ENCODE measurements around the gene GTF2H3.

GRCh38 chr12:123654129-123654701 lies 20.6 kb downstream of the GTF2H3 start:
- no peak for TF ChIP-seq ESRRA (IDR thresholded peaks at IDR 0.05; ENCODE audit: borderline replicate concordance, low read length)
- TF ChIP-seq RNF2 (IDR thresholded peaks at IDR 0.05; ENCODE audit: borderline replicate concordance, low read depth): no peak
- no peak for TF ChIP-seq NFE2L2 (conservative IDR thresholded peaks at IDR 0.05; ENCODE audit: low read length)
- no peak for TF ChIP-seq MAFK (IDR thresholded peaks at IDR 0.05; ENCODE audit: partially characterized antibody)
- TF ChIP-seq, protein P1, sequence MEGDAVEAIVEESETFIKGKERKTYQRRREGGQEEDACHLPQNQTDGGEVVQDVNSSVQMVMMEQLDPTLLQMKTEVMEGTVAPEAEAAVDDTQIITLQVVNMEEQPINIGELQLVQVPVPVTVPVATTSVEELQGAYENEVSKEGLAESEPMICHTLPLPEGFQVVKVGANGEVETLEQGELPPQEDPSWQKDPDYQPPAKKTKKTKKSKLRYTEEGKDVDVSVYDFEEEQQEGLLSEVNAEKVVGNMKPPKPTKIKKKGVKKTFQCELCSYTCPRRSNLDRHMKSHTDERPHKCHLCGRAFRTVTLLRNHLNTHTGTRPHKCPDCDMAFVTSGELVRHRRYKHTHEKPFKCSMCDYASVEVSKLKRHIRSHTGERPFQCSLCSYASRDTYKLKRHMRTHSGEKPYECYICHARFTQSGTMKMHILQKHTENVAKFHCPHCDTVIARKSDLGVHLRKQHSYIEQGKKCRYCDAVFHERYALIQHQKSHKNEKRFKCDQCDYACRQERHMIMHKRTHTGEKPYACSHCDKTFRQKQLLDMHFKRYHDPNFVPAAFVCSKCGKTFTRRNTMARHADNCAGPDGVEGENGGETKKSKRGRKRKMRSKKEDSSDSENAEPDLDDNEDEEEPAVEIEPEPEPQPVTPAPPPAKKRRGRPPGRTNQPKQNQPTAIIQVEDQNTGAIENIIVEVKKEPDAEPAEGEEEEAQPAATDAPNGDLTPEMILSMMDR (IDR thresholded peaks at IDR 0.05): no peak
- no peak for TF ChIP-seq KDM1A (IDR thresholded peaks at IDR 0.05; ENCODE audit: low read depth)
- TF ChIP-seq JUN (IDR thresholded peaks at IDR 0.05): no peak
- no peak for TF ChIP-seq TFCP2L1 (CRISPR knock-in tag; IDR thresholded peaks at IDR 0.05)
